ENCODE measurements around the gene CAP1. TPM values are rescaled to one million over a fixed set of nuclear protein-coding genes. Genes with fewer than 3 reads are reported as not detected.

CAP1 gene
- total and polyA plus RNA-seq, 9 of the 15 experiments (the other 6 are each of a cell fraction or from before 2014, with no cell fraction given), result 230 to 658 (median 281) TPM

DNA sequence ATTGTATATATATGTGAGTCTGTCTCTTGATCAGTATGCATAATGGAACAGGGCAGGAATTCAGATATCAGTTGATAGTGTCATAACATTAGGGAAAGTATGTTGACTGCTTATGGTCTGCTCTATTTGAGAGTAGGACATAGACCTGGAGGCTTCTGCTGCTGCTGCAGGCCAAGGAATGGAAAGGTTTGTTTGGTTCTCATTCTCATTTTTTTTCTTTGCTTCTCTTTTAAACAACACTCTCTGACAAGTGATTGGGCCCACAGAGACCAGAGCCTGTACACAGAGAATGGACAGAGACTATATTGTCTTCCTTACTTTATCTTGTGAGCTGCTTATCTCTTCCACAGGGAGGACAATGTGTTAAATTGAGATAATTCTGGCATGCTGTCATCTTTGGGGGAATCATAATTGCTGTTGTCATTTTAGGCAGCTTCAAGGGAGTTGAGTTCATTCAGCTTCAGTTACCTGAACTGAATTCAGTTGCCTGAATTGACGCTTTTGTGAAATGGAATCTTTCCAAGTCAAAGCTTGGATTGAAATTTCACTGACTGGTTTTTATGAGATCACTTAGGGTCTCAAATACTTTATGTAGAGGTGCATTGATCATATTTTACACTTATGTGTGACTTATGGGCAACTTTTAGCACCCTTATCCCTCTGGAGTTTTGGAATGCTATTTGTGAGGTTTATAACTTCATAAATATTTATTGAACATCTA is 16.9 kb downstream of the CAP1 start (continued):
- TF ChIP-seq, protein P1, sequence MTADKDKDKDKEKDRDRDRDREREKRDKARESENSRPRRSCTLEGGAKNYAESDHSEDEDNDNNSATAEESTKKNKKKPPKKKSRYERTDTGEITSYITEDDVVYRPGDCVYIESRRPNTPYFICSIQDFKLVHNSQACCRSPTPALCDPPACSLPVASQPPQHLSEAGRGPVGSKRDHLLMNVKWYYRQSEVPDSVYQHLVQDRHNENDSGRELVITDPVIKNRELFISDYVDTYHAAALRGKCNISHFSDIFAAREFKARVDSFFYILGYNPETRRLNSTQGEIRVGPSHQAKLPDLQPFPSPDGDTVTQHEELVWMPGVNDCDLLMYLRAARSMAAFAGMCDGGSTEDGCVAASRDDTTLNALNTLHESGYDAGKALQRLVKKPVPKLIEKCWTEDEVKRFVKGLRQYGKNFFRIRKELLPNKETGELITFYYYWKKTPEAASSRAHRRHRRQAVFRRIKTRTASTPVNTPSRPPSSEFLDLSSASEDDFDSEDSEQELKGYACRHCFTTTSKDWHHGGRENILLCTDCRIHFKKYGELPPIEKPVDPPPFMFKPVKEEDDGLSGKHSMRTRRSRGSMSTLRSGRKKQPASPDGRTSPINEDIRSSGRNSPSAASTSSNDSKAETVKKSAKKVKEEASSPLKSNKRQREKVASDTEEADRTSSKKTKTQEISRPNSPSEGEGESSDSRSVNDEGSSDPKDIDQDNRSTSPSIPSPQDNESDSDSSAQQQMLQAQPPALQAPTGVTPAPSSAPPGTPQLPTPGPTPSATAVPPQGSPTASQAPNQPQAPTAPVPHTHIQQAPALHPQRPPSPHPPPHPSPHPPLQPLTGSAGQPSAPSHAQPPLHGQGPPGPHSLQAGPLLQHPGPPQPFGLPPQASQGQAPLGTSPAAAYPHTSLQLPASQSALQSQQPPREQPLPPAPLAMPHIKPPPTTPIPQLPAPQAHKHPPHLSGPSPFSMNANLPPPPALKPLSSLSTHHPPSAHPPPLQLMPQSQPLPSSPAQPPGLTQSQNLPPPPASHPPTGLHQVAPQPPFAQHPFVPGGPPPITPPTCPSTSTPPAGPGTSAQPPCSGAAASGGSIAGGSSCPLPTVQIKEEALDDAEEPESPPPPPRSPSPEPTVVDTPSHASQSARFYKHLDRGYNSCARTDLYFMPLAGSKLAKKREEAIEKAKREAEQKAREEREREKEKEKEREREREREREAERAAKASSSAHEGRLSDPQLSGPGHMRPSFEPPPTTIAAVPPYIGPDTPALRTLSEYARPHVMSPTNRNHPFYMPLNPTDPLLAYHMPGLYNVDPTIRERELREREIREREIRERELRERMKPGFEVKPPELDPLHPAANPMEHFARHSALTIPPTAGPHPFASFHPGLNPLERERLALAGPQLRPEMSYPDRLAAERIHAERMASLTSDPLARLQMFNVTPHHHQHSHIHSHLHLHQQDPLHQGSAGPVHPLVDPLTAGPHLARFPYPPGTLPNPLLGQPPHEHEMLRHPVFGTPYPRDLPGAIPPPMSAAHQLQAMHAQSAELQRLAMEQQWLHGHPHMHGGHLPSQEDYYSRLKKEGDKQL (CRISPR knock-in tag; IDR thresholded peaks at IDR 0.05; ENCODE audit: borderline replicate concordance), result no peak
- TF ChIP-seq, protein P2, sequence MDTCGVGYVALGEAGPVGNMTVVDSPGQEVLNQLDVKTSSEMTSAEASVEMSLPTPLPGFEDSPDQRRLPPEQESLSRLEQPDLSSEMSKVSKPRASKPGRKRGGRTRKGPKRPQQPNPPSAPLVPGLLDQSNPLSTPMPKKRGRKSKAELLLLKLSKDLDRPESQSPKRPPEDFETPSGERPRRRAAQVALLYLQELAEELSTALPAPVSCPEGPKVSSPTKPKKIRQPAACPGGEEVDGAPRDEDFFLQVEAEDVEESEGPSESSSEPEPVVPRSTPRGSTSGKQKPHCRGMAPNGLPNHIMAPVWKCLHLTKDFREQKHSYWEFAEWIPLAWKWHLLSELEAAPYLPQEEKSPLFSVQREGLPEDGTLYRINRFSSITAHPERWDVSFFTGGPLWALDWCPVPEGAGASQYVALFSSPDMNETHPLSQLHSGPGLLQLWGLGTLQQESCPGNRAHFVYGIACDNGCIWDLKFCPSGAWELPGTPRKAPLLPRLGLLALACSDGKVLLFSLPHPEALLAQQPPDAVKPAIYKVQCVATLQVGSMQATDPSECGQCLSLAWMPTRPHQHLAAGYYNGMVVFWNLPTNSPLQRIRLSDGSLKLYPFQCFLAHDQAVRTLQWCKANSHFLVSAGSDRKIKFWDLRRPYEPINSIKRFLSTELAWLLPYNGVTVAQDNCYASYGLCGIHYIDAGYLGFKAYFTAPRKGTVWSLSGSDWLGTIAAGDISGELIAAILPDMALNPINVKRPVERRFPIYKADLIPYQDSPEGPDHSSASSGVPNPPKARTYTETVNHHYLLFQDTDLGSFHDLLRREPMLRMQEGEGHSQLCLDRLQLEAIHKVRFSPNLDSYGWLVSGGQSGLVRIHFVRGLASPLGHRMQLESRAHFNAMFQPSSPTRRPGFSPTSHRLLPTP (IDR thresholded peaks at IDR 0.05; ENCODE audit: borderline replicate concordance, extremely low read depth, insufficient read length), result no peak
- TF ChIP-seq, protein P3, sequence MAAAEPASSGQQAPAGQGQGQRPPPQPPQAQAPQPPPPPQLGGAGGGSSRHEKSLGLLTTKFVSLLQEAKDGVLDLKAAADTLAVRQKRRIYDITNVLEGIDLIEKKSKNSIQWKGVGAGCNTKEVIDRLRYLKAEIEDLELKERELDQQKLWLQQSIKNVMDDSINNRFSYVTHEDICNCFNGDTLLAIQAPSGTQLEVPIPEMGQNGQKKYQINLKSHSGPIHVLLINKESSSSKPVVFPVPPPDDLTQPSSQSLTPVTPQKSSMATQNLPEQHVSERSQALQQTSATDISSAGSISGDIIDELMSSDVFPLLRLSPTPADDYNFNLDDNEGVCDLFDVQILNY (CRISPR knock-in tag; IDR thresholded peaks at IDR 0.05), result no peak
- TF ChIP-seq SMAD4 (CRISPR knock-in tag; conservative IDR thresholded peaks at IDR 0.05) (peak; percentile 88), SREBF2 (CRISPR knock-in tag; IDR thresholded peaks at IDR 0.05) (no peak), FOXJ3 (CRISPR knock-in tag; IDR thresholded peaks at IDR 0.05) (no peak), BCL6 (CRISPR knock-in tag; IDR thresholded peaks at IDR 0.05) (0 out of 2 replicates have a peak, but pooled peaks have one; percentile 55), ZBTB8A (IDR thresholded peaks at IDR 0.05; ENCODE audit: partially characterized antibody) (no peak)
- TF ChIP-seq, protein P4, sequence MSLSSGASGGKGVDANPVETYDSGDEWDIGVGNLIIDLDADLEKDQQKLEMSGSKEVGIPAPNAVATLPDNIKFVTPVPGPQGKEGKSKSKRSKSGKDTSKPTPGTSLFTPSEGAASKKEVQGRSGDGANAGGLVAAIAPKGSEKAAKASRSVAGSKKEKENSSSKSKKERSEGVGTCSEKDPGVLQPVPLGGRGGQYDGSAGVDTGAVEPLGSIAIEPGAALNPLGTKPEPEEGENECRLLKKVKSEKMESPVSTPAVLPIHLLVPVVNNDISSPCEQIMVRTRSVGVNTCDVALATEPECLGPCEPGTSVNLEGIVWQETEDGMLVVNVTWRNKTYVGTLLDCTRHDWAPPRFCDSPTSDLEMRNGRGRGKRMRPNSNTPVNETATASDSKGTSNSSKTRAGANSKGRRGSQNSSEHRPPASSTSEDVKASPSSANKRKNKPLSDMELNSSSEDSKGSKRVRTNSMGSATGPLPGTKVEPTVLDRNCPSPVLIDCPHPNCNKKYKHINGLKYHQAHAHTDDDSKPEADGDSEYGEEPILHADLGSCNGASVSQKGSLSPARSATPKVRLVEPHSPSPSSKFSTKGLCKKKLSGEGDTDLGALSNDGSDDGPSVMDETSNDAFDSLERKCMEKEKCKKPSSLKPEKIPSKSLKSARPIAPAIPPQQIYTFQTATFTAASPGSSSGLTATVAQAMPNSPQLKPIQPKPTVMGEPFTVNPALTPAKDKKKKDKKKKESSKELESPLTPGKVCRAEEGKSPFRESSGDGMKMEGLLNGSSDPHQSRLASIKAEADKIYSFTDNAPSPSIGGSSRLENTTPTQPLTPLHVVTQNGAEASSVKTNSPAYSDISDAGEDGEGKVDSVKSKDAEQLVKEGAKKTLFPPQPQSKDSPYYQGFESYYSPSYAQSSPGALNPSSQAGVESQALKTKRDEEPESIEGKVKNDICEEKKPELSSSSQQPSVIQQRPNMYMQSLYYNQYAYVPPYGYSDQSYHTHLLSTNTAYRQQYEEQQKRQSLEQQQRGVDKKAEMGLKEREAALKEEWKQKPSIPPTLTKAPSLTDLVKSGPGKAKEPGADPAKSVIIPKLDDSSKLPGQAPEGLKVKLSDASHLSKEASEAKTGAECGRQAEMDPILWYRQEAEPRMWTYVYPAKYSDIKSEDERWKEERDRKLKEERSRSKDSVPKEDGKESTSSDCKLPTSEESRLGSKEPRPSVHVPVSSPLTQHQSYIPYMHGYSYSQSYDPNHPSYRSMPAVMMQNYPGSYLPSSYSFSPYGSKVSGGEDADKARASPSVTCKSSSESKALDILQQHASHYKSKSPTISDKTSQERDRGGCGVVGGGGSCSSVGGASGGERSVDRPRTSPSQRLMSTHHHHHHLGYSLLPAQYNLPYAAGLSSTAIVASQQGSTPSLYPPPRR (CRISPR knock-in tag; IDR thresholded peaks at IDR 0.05; ENCODE audit: borderline replicate concordance), result no peak
- TF ChIP-seq, protein P5, sequence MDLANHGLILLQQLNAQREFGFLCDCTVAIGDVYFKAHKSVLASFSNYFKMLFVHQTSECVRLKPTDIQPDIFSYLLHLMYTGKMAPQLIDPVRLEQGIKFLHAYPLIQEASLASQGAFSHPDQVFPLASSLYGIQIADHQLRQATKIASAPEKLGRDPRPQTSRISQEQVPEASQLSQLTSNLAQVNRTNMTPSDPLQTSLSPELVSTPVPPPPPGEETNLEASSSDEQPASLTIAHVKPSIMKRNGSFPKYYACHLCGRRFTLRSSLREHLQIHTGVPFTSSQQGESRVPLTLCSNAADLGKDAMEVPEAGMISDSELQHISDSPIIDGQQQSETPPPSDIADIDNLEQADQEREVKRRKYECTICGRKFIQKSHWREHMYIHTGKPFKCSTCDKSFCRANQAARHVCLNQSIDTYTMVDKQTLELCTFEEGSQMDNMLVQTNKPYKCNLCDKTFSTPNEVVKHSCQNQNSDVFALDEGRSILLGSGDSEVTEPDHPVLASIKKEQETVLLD (IDR thresholded peaks at IDR 0.05), result peak; percentile 88
